ENCODE measurements around the gene MEF2C. TPM values are rescaled to one million over a fixed set of nuclear protein-coding genes. Genes with fewer than 3 reads are reported as not detected.

MEF2C gene
- total and polyA plus RNA-seq, 2 of the 13 experiments (the other 11 are each of a cell fraction or from before 2014, with no cell fraction given), result 0.02 TPM; not detected in 1

GRCh38 chr5:88923623-88924329 is 40.8 kb upstream of the MEF2C start:
- no peak overlapping the region for H3K27ac ChIP-seq (ENCODE audit: extremely low read length, insufficient read depth, low read length)
- H3K9ac ChIP-seq (ENCODE audit: insufficient read depth, low read depth, low read length), result no peak overlapping the region
- ATAC-seq, result no peak
- no peak overlapping the region for H3K4me3 ChIP-seq (replicated peaks in 1 of 3; ENCODE audit: insufficient read depth in 1 of 3, low read depth in 2 of 3, low read length in 3 of 3)
- no peak for DNase-seq (ENCODE audit: low spot score)
- 5% methylated on average over 15 of the region's 15 CpGs for WGBS (ENCODE audit: low lambda C conversion rate)
- FAIRE-seq, result no peak
- POLR2A ChIA-PET, result no interaction called here
- BruUV-seq (replicated peaks), result no TSS peak
- H3K36me3 ChIP-seq (replicated peaks in 1 of 2; ENCODE audit: control insufficient read depth in 1 of 2, insufficient read depth in 2 of 2, low read length in 2 of 2), result no peaks in the 10 kb centered on the region
- in situ Hi-C loops (cut with HindIII; ENCODE audit: extremely low pct_ligation_motif_present, low pct_unique_long_range_greater_than_20kb), result no loop called here
- H3K4me1 ChIP-seq (ENCODE audit: insufficient read depth, low read length), result no peaks in the 10 kb centered on the region
- intact Hi-C loops (cut with micrococcal nuclease; ENCODE audit: unreplicated experiment), result no loop called here
- H3K4me2 ChIP-seq (ENCODE audit: low read depth, low read length), result no peak overlapping the region
- H3K9me3 ChIP-seq (ENCODE audit: low read length), result no peaks in the 10 kb centered on the region
- no peak overlapping the region for H2AFZ ChIP-seq (ENCODE audit: low read length)
- no peaks in the 10 kb centered on the region for H3K79me2 ChIP-seq (ENCODE audit: insufficient read depth, low read length)
- CTCF ChIA-PET (ENCODE audit: low intra/inter-chr PET ratio, low total read pairs), result no interaction called here
- no peaks in the 10 kb centered on the region for H3K27me3 ChIP-seq (ENCODE audit: control insufficient read depth in 1 of 2, insufficient read depth in 2 of 2, low read length in 2 of 2)
- no peaks in the 10 kb centered on the region for H4K20me1 ChIP-seq (ENCODE audit: insufficient read depth, low read length)
- TF ChIP-seq, protein P1, sequence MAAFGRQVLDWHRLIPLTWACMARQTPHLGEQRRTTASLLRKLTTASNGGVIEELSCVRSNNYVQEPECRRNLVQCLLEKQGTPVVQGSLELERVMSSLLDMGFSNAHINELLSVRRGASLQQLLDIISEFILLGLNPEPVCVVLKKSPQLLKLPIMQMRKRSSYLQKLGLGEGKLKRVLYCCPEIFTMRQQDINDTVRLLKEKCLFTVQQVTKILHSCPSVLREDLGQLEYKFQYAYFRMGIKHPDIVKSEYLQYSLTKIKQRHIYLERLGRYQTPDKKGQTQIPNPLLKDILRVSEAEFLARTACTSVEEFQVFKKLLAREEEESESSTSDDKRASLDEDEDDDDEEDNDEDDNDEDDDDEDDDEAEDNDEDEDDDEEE (CRISPR knock-in tag; IDR thresholded peaks at IDR 0.05), result no peak
- TF ChIP-seq ZNF605 (CRISPR knock-in tag; IDR thresholded peaks at IDR 0.05) (no peak), RORA (CRISPR knock-in tag; IDR thresholded peaks at IDR 0.05) (no peak), ZNF292 (CRISPR knock-in tag; IDR thresholded peaks at IDR 0.05; ENCODE audit: borderline replicate concordance, low read depth) (no peak), MLXIP (CRISPR knock-in tag; IDR thresholded peaks at IDR 0.05; ENCODE audit: borderline replicate concordance) (no peak), ZNF770 (CRISPR knock-in tag; IDR thresholded peaks at IDR 0.05) (no peak), ZNF280B (CRISPR knock-in tag; IDR thresholded peaks at IDR 0.05; ENCODE audit: borderline replicate concordance) (no peak), ELF1 (CRISPR knock-in tag; IDR thresholded peaks at IDR 0.05) (no peak), ZFY (CRISPR knock-in tag; IDR thresholded peaks at IDR 0.05) (no peak), KAT8 (CRISPR knock-in tag; IDR thresholded peaks at IDR 0.05) (no peak), ESRRA (CRISPR knock-in tag; IDR thresholded peaks at IDR 0.05; ENCODE audit: low read depth) (no peak), ZNF629 (CRISPR knock-in tag; conservative IDR thresholded peaks at IDR 0.05) (no peak), TFE3 (CRISPR knock-in tag; IDR thresholded peaks at IDR 0.05) (no peak), ZNF138 (CRISPR knock-in tag; IDR thresholded peaks at IDR 0.05; ENCODE audit: low read depth) (no peak)
